GM12865 (cell line): ENCODE data around the gene FHL5.
A peak's percentile ranks its signal among the peaks of the same experiment; 100 is the strongest.
"Not testable (repeated sequence)": the region's sequence is repeated elsewhere in the genome, so short reads cannot be mapped to it uniquely, and the experiment has no call there.

Experiments
- DNase-seq: peaks from one replicate; pipeline ENCODE4 v3.0.0; 2010; ENCODE audit warnings: low read depth
- H3K4me3 ChIP-seq: 2 replicates; pipeline ENCODE4 v1.5.1; 2011; ENCODE audit warnings: mild to moderate bottlenecking, low read depth, low read length, control low read depth
- CTCF ChIP-seq: IDR thresholded peaks from 2 replicates; pipeline ENCODE4 v1.5.1; 2011; ENCODE audit warnings: low read length, control low read depth, low read depth, inconsistent platforms; ENCODE audit not compliant: insufficient read depth; ENCODE audit errors: missing control alignments

Gene FHL5

GRCh38 chr6:96624957-96625356, 62.0 kb downstream of the FHL5 start:
- DNase-seq, result peak; percentile 34
- no peak overlapping the region for H3K4me3 ChIP-seq
- TF ChIP-seq CTCF, result no peak

- no peak overlapping the region for H3K4me3 ChIP-seq
- DNase-seq, result peak; percentile 68
- peak; percentile 19 for TF ChIP-seq CTCF
Observed at GRCh38 chr6:96626759-96627364, 63.9 kb downstream of the FHL5 start.

- no peak for DNase-seq
- TF ChIP-seq CTCF, result no peak
- no peak overlapping the region for H3K4me3 ChIP-seq
Observed at GRCh38 chr6:96631248-96631647, 68.3 kb downstream of the FHL5 start.

GRCh38 chr6:96637979-96638378, 75.1 kb downstream of the FHL5 start:
- DNase-seq, result not testable (repeated sequence)

GRCh38 chr6:96645106-96645505, 82.2 kb downstream of the FHL5 start:
- H3K4me3 ChIP-seq, result no peak overlapping the region
- TF ChIP-seq CTCF, result no peak
- no peak for DNase-seq

More at GRCh38 chr6:96637979-96638378, 75.1 kb downstream of the FHL5 start:
- not testable (repeated sequence) for H3K4me3 ChIP-seq

- H3K4me3 ChIP-seq, result no peak overlapping the region
- DNase-seq, result peak; percentile 68
- no peak for TF ChIP-seq CTCF
Observed at GRCh38 chr6:96649926-96650325, 87.0 kb downstream of the FHL5 start.

- DNase-seq, result peak; percentile 63
- no peak overlapping the region for H3K4me3 ChIP-seq
- TF ChIP-seq CTCF, result no peak
Observed at GRCh38 chr6:96651816-96652215, 88.9 kb downstream of the FHL5 start.
